ENCODE results near the gene ELOVL6. TPM values are rescaled to one million over a fixed set of nuclear protein-coding genes. Genes with fewer than 3 reads are reported as not detected.
"Not testable (repeated sequence)": the region's sequence is repeated elsewhere in the genome, so short reads cannot be mapped to it uniquely, and the experiment has no call there.

ELOVL6 gene
- total and polyA plus RNA-seq, 5 experiments from 2014 or later = 0.11 to 3.0 (median 0.57) TPM

- Mint-ChIP-seq H3K36me3 (peaks cover 0 to 5% (median 0%) of the 10 kb centered on the region in 3 donors), H3K4me1 (peaks cover 20 to 44% (median 30%) of the 10 kb centered on the region in 4 donors), H3K27ac (peak overlapping the region; percentile 91 to 97 (median 96)), H3K27me3 (no peaks in the 10 kb centered on the region), H3K4me3 (peak overlapping the region; percentile 88 to 99 (median 95)), H3K9me3 (no peaks in the 10 kb centered on the region)
- peak in 1 of 2 donors; percentile 9 for ATAC-seq
- POLR2A ChIA-PET = interaction anchor here (3.8 kb wide), 1 partner anchor 30 kb away, joined by 17 read pairs; no protein-coding TSS in a partner anchor
- DNase-seq = peak in 3 of 10 donors; percentile 17 to 20 (median 19)
These were observed 2.7 kb downstream of the ELOVL6 start for GRCh38 chr4:110195561-110196205.

GRCh38 chr4:110193822-110194761 lies 4.3 kb downstream of the ELOVL6 start:
- Mint-ChIP-seq H3K27ac (peak overlapping the region; percentile 55 to 94 (median 86)), H3K27me3 (no peaks in the 10 kb centered on the region), H3K4me3 (peak overlapping the region in 7 of 10 donors; percentile 5 to 79 (median 44)), H3K9me3 (no peaks in the 10 kb centered on the region), H3K4me1 (peaks cover 19 to 43% (median 28%) of the 10 kb centered on the region in 4 donors), H3K36me3 (peaks cover 0 to 5% (median 0%) of the 10 kb centered on the region in 3 donors)
- DNase-seq (peak; percentile 39 to 88 (median 78)), ATAC-seq (peak; percentile 82 to 87)
- POLR2A ChIA-PET = interaction anchor here (0.7 to 3.8 kb wide), 2 partner anchors 14 to 29 kb away, joined by 3 to 17 read pairs; no protein-coding TSS in a partner anchor

GRCh38 chr4:110193287-110193686 lies 5.1 kb downstream of the ELOVL6 start:
- H3K27ac Mint-ChIP-seq = peak overlapping the region; percentile 55 to 94 (median 84)
- POLR2A ChIA-PET = interaction anchor here (0.7 kb wide), 1 partner anchor 14 kb away, joined by 3 read pairs; no protein-coding TSS in a partner anchor
- H3K4me1 Mint-ChIP-seq = peaks cover 15 to 35% (median 25%) of the 10 kb centered on the region in 4 donors
- not testable (repeated sequence) for H3K9me3 Mint-ChIP-seq, ATAC-seq, H3K36me3 Mint-ChIP-seq, H3K27me3 Mint-ChIP-seq, H3K4me3 Mint-ChIP-seq, DNase-seq

- Mint-ChIP-seq H3K9me3 (no peaks in the 10 kb centered on the region), H3K4me3 (no peak overlapping the region), H3K27ac (peak overlapping the region in 1 of 10 donors; percentile 47), H3K36me3 (no peaks in the 10 kb centered on the region), H3K27me3 (no peaks in the 10 kb centered on the region), H3K4me1 (peaks cover 6 to 19% (median 15%) of the 10 kb centered on the region in 4 donors)
- DNase-seq (no peak), ATAC-seq (no peak)
- POLR2A ChIA-PET = no interaction called here
These were observed 8.2 kb downstream of the ELOVL6 start for GRCh38 chr4:110190249-110190648.

- Mint-ChIP-seq H3K9me3 (no peaks in the 10 kb centered on the region), H3K4me3 (no peak overlapping the region), H3K27me3 (no peaks in the 10 kb centered on the region), H3K4me1 (peaks cover 6 to 9% (median 7%) of the 10 kb centered on the region in 4 donors), H3K36me3 (no peaks in the 10 kb centered on the region), H3K27ac (peak overlapping the region in 1 of 10 donors; percentile 56)
- DNase-seq (no peak), ATAC-seq (no peak)
- POLR2A ChIA-PET = no interaction called here
These were observed 10.3 kb downstream of the ELOVL6 start for GRCh38 chr4:110188113-110188512.

- Mint-ChIP-seq H3K4me1 (peaks cover 4 to 7% (median 5%) of the 10 kb centered on the region in 4 donors), H3K27me3 (no peaks in the 10 kb centered on the region), H3K27ac (peak overlapping the region in 2 of 10 donors; percentile 34 to 41), H3K36me3 (no peaks in the 10 kb centered on the region), H3K9me3 (no peaks in the 10 kb centered on the region), H3K4me3 (no peak overlapping the region)
- POLR2A ChIA-PET = no interaction called here
- no peak for ATAC-seq
- no peak for DNase-seq
These were observed 13.6 kb downstream of the ELOVL6 start for GRCh38 chr4:110184791-110185155.

- DNase-seq (no peak), ATAC-seq (no peak)
- H3K27ac Mint-ChIP-seq = peak overlapping the region in 2 of 10 donors; percentile 34 to 41
These were observed 14.2 kb downstream of the ELOVL6 start for GRCh38 chr4:110184140-110184790.

GRCh38 chr4:110183643-110184042 lies 14.8 kb downstream of the ELOVL6 start:
- no peak overlapping the region for H3K4me3 Mint-ChIP-seq
- DNase-seq (no peak), ATAC-seq (no peak)
- no peaks in the 10 kb centered on the region for H3K36me3 Mint-ChIP-seq
- no peak overlapping the region for H3K27ac Mint-ChIP-seq
- no peaks in the 10 kb centered on the region for H3K27me3 Mint-ChIP-seq
- POLR2A ChIA-PET = no interaction called here
- peaks cover 4 to 7% (median 5%) of the 10 kb centered on the region in 4 donors for H3K4me1 Mint-ChIP-seq
- no peaks in the 10 kb centered on the region for H3K9me3 Mint-ChIP-seq

More at GRCh38 chr4:110184140-110184790, 14.2 kb downstream of the ELOVL6 start:
- H3K9me3 Mint-ChIP-seq = no peaks in the 10 kb centered on the region
- H3K4me1 Mint-ChIP-seq = peaks cover 4 to 7% (median 5%) of the 10 kb centered on the region in 4 donors
- no peak overlapping the region for H3K4me3 Mint-ChIP-seq
- H3K36me3 Mint-ChIP-seq = no peaks in the 10 kb centered on the region
- POLR2A ChIA-PET = no interaction called here
- no peaks in the 10 kb centered on the region for H3K27me3 Mint-ChIP-seq

GRCh38 chr4:110183058-110183457 lies 15.4 kb downstream of the ELOVL6 start:
- Mint-ChIP-seq H3K4me3 (no peak overlapping the region), H3K9me3 (no peaks in the 10 kb centered on the region), H3K36me3 (no peaks in the 10 kb centered on the region), H3K27ac (no peak overlapping the region), H3K27me3 (no peaks in the 10 kb centered on the region), H3K4me1 (peaks cover 4 to 7% (median 5%) of the 10 kb centered on the region in 4 donors)
- POLR2A ChIA-PET = no interaction called here
- DNase-seq = no peak
- ATAC-seq = no peak

- no peak for DNase-seq
- H3K27ac Mint-ChIP-seq = no peak overlapping the region
- no peaks in the 10 kb centered on the region for H3K27me3 Mint-ChIP-seq
- POLR2A ChIA-PET = no interaction called here
- H3K9me3 Mint-ChIP-seq = no peaks in the 10 kb centered on the region
- peaks cover 4 to 7% (median 5%) of the 10 kb centered on the region in 4 donors for H3K4me1 Mint-ChIP-seq
- peaks cover 0 to 2% (median 0%) of the 10 kb centered on the region in 3 donors for H3K36me3 Mint-ChIP-seq
- H3K4me3 Mint-ChIP-seq = no peak overlapping the region
- no peak for ATAC-seq
These were observed 16.5 kb downstream of the ELOVL6 start for GRCh38 chr4:110181890-110182289.

- Mint-ChIP-seq H3K4me1 (no peaks in the 10 kb centered on the region), H3K27me3 (no peaks in the 10 kb centered on the region), H3K4me3 (no peak overlapping the region), H3K27ac (no peak overlapping the region), H3K36me3 (peaks cover 0 to 2% (median 0%) of the 10 kb centered on the region in 3 donors), H3K9me3 (no peaks in the 10 kb centered on the region)
- POLR2A ChIA-PET = no interaction called here
- DNase-seq = no peak
- ATAC-seq = no peak
These were observed 22.8 kb downstream of the ELOVL6 start for GRCh38 chr4:110175634-110176033.

- H3K36me3 Mint-ChIP-seq = peaks cover 0 to 2% (median 0%) of the 10 kb centered on the region in 3 donors
- H3K4me1 Mint-ChIP-seq = no peaks in the 10 kb centered on the region
- no peaks in the 10 kb centered on the region for H3K9me3 Mint-ChIP-seq
- H3K4me3 Mint-ChIP-seq = no peak overlapping the region
- DNase-seq (no peak), ATAC-seq (no peak)
- H3K27ac Mint-ChIP-seq = no peak overlapping the region
- H3K27me3 Mint-ChIP-seq = no peaks in the 10 kb centered on the region
- POLR2A ChIA-PET = no interaction called here
These were observed 25.4 kb downstream of the ELOVL6 start for GRCh38 chr4:110172972-110173371.
